Panc1 (cell line): ENCODE results near the gene NOTCH3. TPM values are rescaled to one million over a fixed set of nuclear protein-coding genes. Genes with fewer than 3 reads are reported as not detected.

ENCODE experiments used
- ATAC-seq: fragments of 200-7000 bp; cut with Tn5 transposase; 2 replicates; pipeline ENCODE4 v1.9.1; 2020; ENCODE audit warnings: mild to moderate bottlenecking, moderate library complexity
- BruUV-seq: library from RNA; stranded (reverse); fragments of 400-500 nt; replicated peaks from 2 replicates; lab custom pipeline; 2021; lab: Mats Ljungman, UMichigan
- CTCF ChIA-PET: fragments of 300-600 bp; sonication (Branson Sonifier 250); formaldehyde crosslinking; loops from one replicate; lab custom pipeline; 2022; ENCODE audit warnings: antibody characterized with exemption; lab: Charles Lee
- POLR2A ChIA-PET: fragments of 300-600 bp; sonication (Branson Sonifier 250); formaldehyde crosslinking; loops from one replicate; lab custom pipeline; 2022; ENCODE audit warnings: antibody characterized with exemption; lab: Charles Lee
- DNase-seq: peaks from one replicate; pipeline ENCODE4 v3.0.0-alpha.2; 2010; ENCODE audit warnings: low read depth, low spot score
- H3K27ac ChIP-seq: 2 replicates; pipeline ENCODE4 v1.5.1; 2011; ENCODE audit warnings: mild to moderate bottlenecking, low read length, inconsistent platforms
- H3K27me3 ChIP-seq: fragments of 200-500 bp; sonication (Bioruptor generic); 2 replicates; pipeline ENCODE4 v1.6.0; 2014; ENCODE audit warnings: low read length, inconsistent platforms; ENCODE audit not compliant: control insufficient read depth, insufficient read depth
- H3K36me3 ChIP-seq: fragments of 200-500 bp; sonication (Bioruptor generic); 2 replicates; pipeline ENCODE4 v1.5.1; 2014; ENCODE audit warnings: inconsistent platforms, mild to moderate bottlenecking, low read length, moderate library complexity; ENCODE audit not compliant: control insufficient read depth, insufficient read depth
- H3K4me1 ChIP-seq: 2 replicates; pipeline ENCODE4 v1.5.1; 2011; ENCODE audit warnings: inconsistent platforms, mild to moderate bottlenecking, low read length, moderate library complexity; ENCODE audit not compliant: control insufficient read depth, insufficient read depth
- H3K4me3 ChIP-seq, 2 experiments: 2 replicates each; pipeline ENCODE4 v1.5.1; 2011 to 2012; ENCODE audit warnings: low read depth in 2 of 2, low read length in 2 of 2, mild to moderate bottlenecking in 2 of 2, inconsistent platforms in 1 of 2, moderate library complexity in 1 of 2
- H3K9me3 ChIP-seq: fragments of 200-500 bp; sonication (Bioruptor generic); 2 replicates; pipeline ENCODE4 v1.5.1; 2014; ENCODE audit warnings: low read depth, mild to moderate bottlenecking, inconsistent platforms, low read length, moderate library complexity; ENCODE audit not compliant: control insufficient read depth, insufficient read depth
- POLR2AphosphoS5 ChIP-seq: IDR thresholded peaks from 2 replicates; pipeline ENCODE4 v1.6.1; 2012; ENCODE audit warnings: mild to moderate bottlenecking, low read depth, low read length, moderate library complexity
- SIN3A ChIP-seq: IDR thresholded peaks from 2 replicates; pipeline ENCODE4 v1.6.1; 2012; ENCODE audit warnings: low read depth, mild to moderate bottlenecking, low read length, moderate library complexity, borderline replicate concordance; ENCODE audit not compliant: insufficient read depth
- TCF7L2 ChIP-seq: IDR thresholded peaks from 2 replicates; pipeline ENCODE4 v1.6.1; 2011; ENCODE audit warnings: mild to moderate bottlenecking, low read depth, low read length, inconsistent platforms
- in situ Hi-C: cut with HindIII; loops from 2 replicates; pipeline ENCODE4 v1.10.0; 2016; ENCODE audit warnings: low sequenced_read_pairs, low pct_unique_long_range_greater_than_20kb
- intact Hi-C: fragments of 100-400 bp; cut with micrococcal nuclease; formaldehyde crosslinking; loops from one replicate; pipeline ENCODE4 v1.10.0; 2022; ENCODE audit not compliant: unreplicated experiment
- total RNA-seq: library from RNA; stranded (reverse); gene quantifications from one replicate; pipeline ENCODE4 v1.2.1, GENCODE V29; 2021; ENCODE audit not compliant: unreplicated experiment
- TF ChIP-seq, protein P1 (sequence below): fragments of 450-650 bp; IDR thresholded peaks from 2 replicates; pipeline ENCODE4 v1.5.1; 2017; ENCODE audit warnings: mild to moderate bottlenecking
- TF ChIP-seq, protein P2 (sequence below), 2 experiments: IDR thresholded peaks; 2 replicates each; pipeline ENCODE4 v1.6.1; 2011 to 2012; ENCODE audit warnings: low read depth in 2 of 2, control low read depth in 1 of 2, low read length in 1 of 2, mild to moderate bottlenecking in 1 of 2, moderate library complexity in 1 of 2; ENCODE audit not compliant: insufficient read depth in 1 of 2

Gene NOTCH3
- total RNA-seq, 1 experiment from 2014 or later, result 5.3 TPM

DNA sequence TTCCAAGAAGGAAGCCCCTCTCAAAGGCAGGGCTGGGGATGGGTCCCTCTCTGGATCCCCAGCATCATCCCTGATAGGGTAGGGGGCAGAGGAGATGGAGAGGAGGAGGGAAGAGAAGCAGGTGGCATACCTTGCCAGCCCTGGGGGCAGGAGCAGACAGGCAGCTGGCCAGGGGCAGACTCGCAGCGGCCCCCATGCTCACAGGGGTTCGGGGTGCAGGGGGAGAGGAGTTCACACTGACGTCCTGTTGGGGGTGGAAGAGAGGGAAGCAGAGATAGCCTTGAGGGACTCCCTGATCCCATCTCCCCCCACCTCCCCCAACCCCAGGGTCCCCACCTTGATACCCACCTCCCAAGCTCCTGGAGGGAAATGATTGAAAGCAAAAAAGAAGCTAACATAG is 16.0 kb downstream of the NOTCH3 start:
- ATAC-seq, result no peak
- Histone ChIP-seq H3K4me3 (no peak overlapping the region), H3K4me1 (no peaks in the 10 kb centered on the region), H3K36me3 (no peaks in the 10 kb centered on the region), H3K9me3 (no peaks in the 10 kb centered on the region), H3K27ac (no peak overlapping the region), H3K27me3 (no peaks in the 10 kb centered on the region)
- TF ChIP-seq TCF7L2 (no peak), SIN3A (no peak), POLR2AphosphoS5 (no peak)
- TF ChIP-seq, protein P1, sequence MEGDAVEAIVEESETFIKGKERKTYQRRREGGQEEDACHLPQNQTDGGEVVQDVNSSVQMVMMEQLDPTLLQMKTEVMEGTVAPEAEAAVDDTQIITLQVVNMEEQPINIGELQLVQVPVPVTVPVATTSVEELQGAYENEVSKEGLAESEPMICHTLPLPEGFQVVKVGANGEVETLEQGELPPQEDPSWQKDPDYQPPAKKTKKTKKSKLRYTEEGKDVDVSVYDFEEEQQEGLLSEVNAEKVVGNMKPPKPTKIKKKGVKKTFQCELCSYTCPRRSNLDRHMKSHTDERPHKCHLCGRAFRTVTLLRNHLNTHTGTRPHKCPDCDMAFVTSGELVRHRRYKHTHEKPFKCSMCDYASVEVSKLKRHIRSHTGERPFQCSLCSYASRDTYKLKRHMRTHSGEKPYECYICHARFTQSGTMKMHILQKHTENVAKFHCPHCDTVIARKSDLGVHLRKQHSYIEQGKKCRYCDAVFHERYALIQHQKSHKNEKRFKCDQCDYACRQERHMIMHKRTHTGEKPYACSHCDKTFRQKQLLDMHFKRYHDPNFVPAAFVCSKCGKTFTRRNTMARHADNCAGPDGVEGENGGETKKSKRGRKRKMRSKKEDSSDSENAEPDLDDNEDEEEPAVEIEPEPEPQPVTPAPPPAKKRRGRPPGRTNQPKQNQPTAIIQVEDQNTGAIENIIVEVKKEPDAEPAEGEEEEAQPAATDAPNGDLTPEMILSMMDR, result no peak
- TF ChIP-seq, protein P2, sequence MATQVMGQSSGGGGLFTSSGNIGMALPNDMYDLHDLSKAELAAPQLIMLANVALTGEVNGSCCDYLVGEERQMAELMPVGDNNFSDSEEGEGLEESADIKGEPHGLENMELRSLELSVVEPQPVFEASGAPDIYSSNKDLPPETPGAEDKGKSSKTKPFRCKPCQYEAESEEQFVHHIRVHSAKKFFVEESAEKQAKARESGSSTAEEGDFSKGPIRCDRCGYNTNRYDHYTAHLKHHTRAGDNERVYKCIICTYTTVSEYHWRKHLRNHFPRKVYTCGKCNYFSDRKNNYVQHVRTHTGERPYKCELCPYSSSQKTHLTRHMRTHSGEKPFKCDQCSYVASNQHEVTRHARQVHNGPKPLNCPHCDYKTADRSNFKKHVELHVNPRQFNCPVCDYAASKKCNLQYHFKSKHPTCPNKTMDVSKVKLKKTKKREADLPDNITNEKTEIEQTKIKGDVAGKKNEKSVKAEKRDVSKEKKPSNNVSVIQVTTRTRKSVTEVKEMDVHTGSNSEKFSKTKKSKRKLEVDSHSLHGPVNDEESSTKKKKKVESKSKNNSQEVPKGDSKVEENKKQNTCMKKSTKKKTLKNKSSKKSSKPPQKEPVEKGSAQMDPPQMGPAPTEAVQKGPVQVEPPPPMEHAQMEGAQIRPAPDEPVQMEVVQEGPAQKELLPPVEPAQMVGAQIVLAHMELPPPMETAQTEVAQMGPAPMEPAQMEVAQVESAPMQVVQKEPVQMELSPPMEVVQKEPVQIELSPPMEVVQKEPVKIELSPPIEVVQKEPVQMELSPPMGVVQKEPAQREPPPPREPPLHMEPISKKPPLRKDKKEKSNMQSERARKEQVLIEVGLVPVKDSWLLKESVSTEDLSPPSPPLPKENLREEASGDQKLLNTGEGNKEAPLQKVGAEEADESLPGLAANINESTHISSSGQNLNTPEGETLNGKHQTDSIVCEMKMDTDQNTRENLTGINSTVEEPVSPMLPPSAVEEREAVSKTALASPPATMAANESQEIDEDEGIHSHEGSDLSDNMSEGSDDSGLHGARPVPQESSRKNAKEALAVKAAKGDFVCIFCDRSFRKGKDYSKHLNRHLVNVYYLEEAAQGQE (IDR thresholded peaks at IDR 0.05; ENCODE audit: insufficient read depth in 1 of 2, low read depth in 2 of 2, low read length in 1 of 2), result no peak
- intact Hi-C loops, result no loop called here
- ChIA-PET CTCF (interaction anchor here (1.2 kb wide), 1 partner anchor 92 kb away, joined by 4 read pairs; no protein-coding TSS in a partner anchor), POLR2A (no interaction called here)
- no TSS peak for BruUV-seq
- no peak for DNase-seq
- in situ Hi-C loops, result no loop called here

DNA sequence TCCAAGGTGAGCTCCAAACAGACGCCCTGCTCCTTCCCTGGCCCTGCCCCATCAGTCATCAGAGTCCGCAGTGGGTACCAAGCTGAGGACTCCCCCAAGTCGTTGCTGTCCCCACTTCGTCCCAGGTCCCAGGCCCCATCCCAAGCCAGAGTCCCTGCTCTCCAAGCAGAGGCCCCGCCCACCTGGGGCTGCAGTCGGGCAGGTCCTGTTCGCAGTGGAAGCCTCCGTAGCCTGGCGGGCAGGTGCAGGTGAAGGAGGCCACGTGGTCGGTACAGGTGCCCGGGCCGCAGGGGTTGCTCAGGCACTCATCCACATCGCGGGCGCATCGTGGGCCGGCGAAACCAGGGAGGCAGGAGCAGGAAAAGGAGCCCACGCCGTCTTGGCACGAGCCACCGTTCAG is 19.4 kb downstream of the NOTCH3 start:
- ATAC-seq (no peak), DNase-seq (no peak)
- no peaks in the 10 kb centered on the region for H3K9me3 ChIP-seq
- H3K27ac ChIP-seq, result no peak overlapping the region
- ChIA-PET POLR2A (no interaction called here), CTCF (no interaction called here)
- no peak for TF ChIP-seq SIN3A
- TF ChIP-seq, protein P2 (IDR thresholded peaks at IDR 0.05; ENCODE audit: insufficient read depth in 1 of 2, low read depth in 2 of 2, low read length in 1 of 2), result no peak
- no peak for TF ChIP-seq POLR2AphosphoS5
- TF ChIP-seq, protein P1, result no peak
- TF ChIP-seq TCF7L2, result no peak
- H3K4me3 ChIP-seq, result no peak overlapping the region
- H3K27me3 ChIP-seq, result no peaks in the 10 kb centered on the region
- intact Hi-C loops, result no loop called here
- BruUV-seq, result no TSS peak
- H3K36me3 ChIP-seq, result no peaks in the 10 kb centered on the region
- H3K4me1 ChIP-seq, result no peaks in the 10 kb centered on the region
- in situ Hi-C loops, result no loop called here
